Vagina (tissue), 2 donors: ENCODE results near the gene ZNF445.
"Not testable (repeated sequence)": the region's sequence is repeated elsewhere in the genome, so short reads cannot be mapped to it uniquely, and the experiment has no call there.

Experiments used
- CTCF ChIP-seq, 3 experiments: fragments of 450-650 bp in 2 of 3; fragments of 200-600 bp in 1 of 3; sonication (generic) in 1 of 3; IDR thresholded peaks; one replicate each; pipeline ENCODE4 v1.5.1; 2017 to 2019; ENCODE audit warnings: antibody characterized with exemption in 3 of 3, mild to moderate bottlenecking in 2 of 3, moderate library complexity in 2 of 3
- POLR2A ChIP-seq, 2 donors: fragments of 450-650 bp; IDR thresholded peaks; one replicate each; pipeline ENCODE4 v1.6.1; 2017; ENCODE audit warnings: antibody characterized with exemption in 2 of 2, mild to moderate bottlenecking in 2 of 2, moderate library complexity in 2 of 2
- POLR2AphosphoS5 ChIP-seq, 2 donors: sonication (generic); formaldehyde crosslinking; IDR thresholded peaks; one replicate each; pipeline ENCODE4 v1.9.0; 2017; ENCODE audit warnings: antibody characterized with exemption in 2 of 2, mild to moderate bottlenecking in 2 of 2, low read depth in 1 of 2; ENCODE audit not compliant: insufficient read depth in 1 of 2

- TF ChIP-seq CTCF (IDR thresholded peaks at IDR 0.05); POLR2A (IDR thresholded peaks at IDR 0.05); POLR2AphosphoS5 (IDR thresholded peaks at IDR 0.05; ENCODE audit: insufficient read depth in 1 of 2, low read depth in 1 of 2): not testable (repeated sequence)
Observed at GRCh38 chr3:44503178-44503577, 25.7 kb upstream of the ZNF445 start.
